H1 (cell line): Measurements from ENCODE around the gene MNX1. TPM values are rescaled to one million over a fixed set of nuclear protein-coding genes. Genes with fewer than 3 reads are reported as not detected.

ENCODE experiments used
- ATF2 ChIP-seq: IDR thresholded peaks from 2 replicates; pipeline ENCODE4 v1.6.1; 2012; ENCODE audit warnings: low read length, inconsistent platforms
- polyA plus RNA-seq, 7 experiments: library from polyadenylated mRNA; depleted of rRNA in 3 of 7; stranded (reverse) in 5 of 7; unstranded in 2 of 7; fragments of >200 nt in 5 of 7; fragments of 200-250 nt in 2 of 7; gene quantifications; 1 replicate in 5 of 7; 2 replicates in 1 of 7; 4 replicates in 1 of 7; pipeline versions ENCODE4 v1.2.1 to v1.2.3, GENCODE V29; 2011 to 2013; ENCODE audit warnings: missing spikeins in 2 of 7, mixed read lengths in 2 of 7
- total RNA-seq: library from RNA; stranded (reverse); fragmentation: NEBNext Ultra II Directional; extraction: Animal tissue kit (Norgen Biotek cat#: 25700); gene quantifications from 2 replicates; pipeline ENCODE4 v1.2.1, GENCODE V29; 2021

The MNX1 gene
- total and polyA plus RNA-seq, 2 of the 8 experiments (the other 6 are each of a cell fraction or from before 2014, with no cell fraction given) = 0.39 TPM; not detected in 1

DNA sequence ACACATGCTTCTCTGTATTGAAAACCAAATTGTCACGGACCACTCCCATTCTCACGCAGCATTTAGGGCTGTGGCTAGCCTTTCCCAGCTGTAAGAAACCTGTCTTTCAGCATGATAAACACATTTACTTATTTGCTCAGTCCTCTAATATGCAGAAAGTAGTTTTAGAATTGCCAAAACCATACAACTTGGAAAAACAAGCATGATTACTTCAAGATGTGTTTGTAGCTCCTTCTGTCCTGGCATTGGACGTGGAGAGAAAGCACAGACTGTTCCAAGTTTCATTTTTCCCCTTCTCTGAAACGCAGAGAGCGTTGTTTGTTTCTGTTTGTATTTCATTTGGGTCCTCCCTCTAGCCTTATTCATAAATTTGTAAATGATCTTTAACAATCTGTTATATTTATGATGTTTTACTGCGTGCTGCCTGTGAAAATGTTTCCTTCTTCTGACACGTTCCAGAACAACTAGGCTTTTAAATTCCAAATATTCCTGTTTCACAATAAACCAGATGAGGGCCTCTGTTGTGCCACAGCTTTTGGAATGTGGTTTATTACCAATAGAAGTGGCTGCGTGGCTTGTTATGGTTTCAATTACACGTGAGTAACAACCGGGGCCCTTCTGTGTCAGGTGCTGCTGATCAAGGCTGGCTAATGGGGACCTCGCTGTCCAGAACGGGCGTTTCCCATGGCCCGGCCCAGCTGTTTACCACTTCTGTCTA, 26.1 kb downstream of the MNX1 start (continued):
- no peak for TF ChIP-seq ATF2
- TF ChIP-seq, all 59 proteins: peak for 0
